Measurements from ENCODE around the gene DDX56. TPM values are rescaled to one million over a fixed set of nuclear protein-coding genes. Genes with fewer than 3 reads are reported as not detected.
A peak's percentile ranks its signal among the peaks of the same experiment; 100 is the strongest.

The DDX56 gene
- total and polyA plus RNA-seq, 2 of the 13 experiments (the other 11 are each of a cell fraction or from before 2014, with no cell fraction given) = 82.6 to 120 TPM

- TF ChIP-seq ZBTB40 (IDR thresholded peaks at IDR 0.05) (no peak), ZBTB40 (CRISPR knock-in tag; IDR thresholded peaks at IDR 0.05) (peak; percentile 41), KLF12 (CRISPR knock-in tag; IDR thresholded peaks at IDR 0.05; ENCODE audit: borderline replicate concordance) (no peak), CCAR2 (optimal IDR thresholded peaks at IDR 0.05; ENCODE audit: low read depth, low read length) (no peak), ZHX1 (CRISPR knock-in tag; IDR thresholded peaks at IDR 0.05; ENCODE audit: low read depth) (peak; percentile 98), ZNF260 (CRISPR knock-in tag; IDR thresholded peaks at IDR 0.05; ENCODE audit: borderline replicate concordance, low read depth) (no peak), PHB2 (IDR thresholded peaks at IDR 0.05; ENCODE audit: partially characterized antibody) (no peak), NFE2L2 (IDR thresholded peaks at IDR 0.05; ENCODE audit: low read length) (no peak), ISX (CRISPR knock-in tag; conservative IDR thresholded peaks at IDR 0.05) (no peak), MAFF (IDR thresholded peaks at IDR 0.05; ENCODE audit: low read depth, low read length) (no peak), ZBTB44 (CRISPR knock-in tag; IDR thresholded peaks at IDR 0.05) (no peak), ZNF737 (CRISPR knock-in tag; IDR thresholded peaks at IDR 0.05; ENCODE audit: borderline replicate concordance) (no peak), ADNP (CRISPR knock-in tag; IDR thresholded peaks at IDR 0.05) (no peak), ZIK1 (CRISPR knock-in tag; IDR thresholded peaks at IDR 0.05; ENCODE audit: borderline replicate concordance, low read depth) (no peak; the same call in 1 of the 2 replicates)
These were observed 32.8 kb upstream of the DDX56 start, which contains the start of gene OGDH (continued) for GRCh38 chr7:44606341-44607140.

Data from HepG2 (cell line).